D721Med (cell line): Measurements from ENCODE around the gene PPP1R26.
A peak's percentile ranks its signal among the peaks of the same experiment; 100 is the strongest.
"Not testable (repeated sequence)": the region's sequence is repeated elsewhere in the genome, so short reads cannot be mapped to it uniquely, and the experiment has no call there.

Experiments
- DNase-seq: peaks from one replicate; pipeline ENCODE4 v3.0.0; 2011; ENCODE audit warnings: low spot score; ENCODE audit not compliant: insufficient read length
- FAIRE-seq: peaks from 2 replicates; lab custom pipeline; 2011; peaks lifted over from hg19 to GRCh38; lab: Jason Lieb, UNC
- CTCF ChIP-seq: IDR thresholded peaks from 2 replicates; pipeline ENCODE4 v1.5.1; 2012; ENCODE audit warnings: mild to moderate bottlenecking, control low read depth; ENCODE audit not compliant: insufficient read depth; ENCODE audit errors: missing control alignments

Gene PPP1R26, protein sequence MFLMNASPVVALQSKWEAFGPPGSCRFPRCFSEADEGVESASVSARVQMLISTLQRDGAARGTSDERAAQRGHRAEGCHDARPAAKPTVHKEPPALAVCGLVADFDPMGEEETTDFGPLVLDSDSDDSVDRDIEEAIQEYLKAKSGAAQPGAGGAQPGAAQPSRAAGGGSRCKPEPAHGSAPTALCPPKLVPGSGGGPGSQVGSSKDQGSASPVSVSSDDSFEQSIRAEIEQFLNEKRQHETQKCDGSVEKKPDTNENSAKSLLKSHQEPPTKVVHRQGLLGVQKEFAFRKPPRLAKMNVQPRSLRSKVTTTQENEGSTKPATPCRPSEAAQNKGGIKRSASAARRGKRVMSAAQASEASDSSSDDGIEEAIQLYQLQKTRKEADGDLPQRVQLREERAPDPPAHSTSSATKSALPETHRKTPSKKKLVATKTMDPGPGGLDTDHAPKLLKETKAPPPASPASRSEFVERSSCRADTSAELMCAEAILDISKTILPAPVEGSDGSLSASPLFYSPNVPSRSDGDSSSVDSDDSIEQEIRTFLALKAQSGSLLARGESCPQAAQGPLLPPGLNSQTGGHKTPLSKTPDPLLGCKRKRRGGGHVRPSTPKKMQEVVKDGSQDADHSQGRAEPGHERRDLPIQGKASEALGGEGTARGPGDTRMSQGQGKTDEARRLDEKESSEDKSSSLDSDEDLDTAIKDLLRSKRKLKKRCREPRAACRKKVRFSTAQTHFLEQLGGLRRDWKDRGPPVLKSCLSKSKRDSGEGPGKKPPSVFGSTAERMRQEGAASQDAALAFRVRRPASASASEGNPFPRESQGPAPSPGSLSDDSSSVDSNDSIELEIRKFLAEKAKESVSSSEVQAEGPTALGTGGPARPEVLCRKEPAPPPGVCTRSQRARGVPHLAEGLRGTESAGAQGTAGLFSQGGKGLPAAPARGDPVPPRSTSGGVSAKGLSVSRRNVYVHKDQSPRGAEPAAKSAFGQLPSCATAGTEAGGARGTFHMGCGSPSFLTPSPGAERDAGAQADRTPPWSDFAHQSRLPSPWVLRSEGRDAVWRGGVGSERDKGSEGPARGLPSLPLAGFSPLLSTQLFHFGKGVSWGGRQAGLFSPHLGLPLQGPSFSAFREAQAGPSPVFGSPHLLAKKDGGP (N-terminal part only)

DNA sequence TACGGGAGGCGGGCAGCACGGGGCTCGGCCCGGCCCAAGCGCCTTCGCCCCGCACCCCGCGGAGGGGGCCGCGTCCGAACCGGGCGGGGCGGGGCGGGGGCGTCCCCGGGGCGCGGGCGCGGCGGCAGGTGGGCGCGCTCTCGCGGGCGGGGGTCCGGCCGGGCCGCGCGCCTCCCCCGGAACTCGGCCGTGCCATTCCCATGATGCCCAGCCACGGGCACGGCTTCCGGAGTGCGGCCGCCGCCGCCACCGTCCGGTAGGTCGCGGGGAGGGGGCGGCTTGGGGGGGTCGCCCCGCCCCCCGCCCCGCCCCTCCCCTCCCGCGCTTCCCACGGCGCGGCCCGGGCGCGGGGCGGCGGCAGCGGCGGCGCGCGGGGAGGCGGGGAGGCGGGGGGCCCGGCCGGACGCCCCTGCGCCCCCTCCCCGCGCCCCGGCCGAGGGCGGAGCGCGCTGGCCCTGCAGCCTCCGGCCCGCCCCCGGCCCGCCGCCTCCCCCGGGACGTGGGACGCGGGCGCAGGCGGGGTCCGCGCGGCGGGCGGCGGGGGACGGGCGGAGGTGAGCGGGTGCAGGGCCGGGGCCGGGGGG lies at the start of gene PPP1R26:
Gene PPP1R26 (plus strand): TSS at position 314 of the 584 bp plus-strand sequence. CDS start 4,729 bp downstream, outside the sequence.
- no peak for FAIRE-seq
- TF ChIP-seq CTCF, result no peak
- no peak for DNase-seq

- no peak for TF ChIP-seq CTCF
- no peak for FAIRE-seq
- no peak for DNase-seq
Measured at GRCh38 chr9:135437259-135437658, 42.3 kb upstream of the PPP1R26 start.

- FAIRE-seq, DNase-seq: not testable (repeated sequence)
Measured at GRCh38 chr9:135437696-135438095, 41.9 kb upstream of the PPP1R26 start.

- not testable (repeated sequence) for DNase-seq, FAIRE-seq
Measured at GRCh38 chr9:135438581-135439232, 40.9 kb upstream of the PPP1R26 start.

GRCh38 chr9:135439514-135439913 lies 40.1 kb upstream of the PPP1R26 start:
- not testable (repeated sequence) for DNase-seq, FAIRE-seq

DNA sequence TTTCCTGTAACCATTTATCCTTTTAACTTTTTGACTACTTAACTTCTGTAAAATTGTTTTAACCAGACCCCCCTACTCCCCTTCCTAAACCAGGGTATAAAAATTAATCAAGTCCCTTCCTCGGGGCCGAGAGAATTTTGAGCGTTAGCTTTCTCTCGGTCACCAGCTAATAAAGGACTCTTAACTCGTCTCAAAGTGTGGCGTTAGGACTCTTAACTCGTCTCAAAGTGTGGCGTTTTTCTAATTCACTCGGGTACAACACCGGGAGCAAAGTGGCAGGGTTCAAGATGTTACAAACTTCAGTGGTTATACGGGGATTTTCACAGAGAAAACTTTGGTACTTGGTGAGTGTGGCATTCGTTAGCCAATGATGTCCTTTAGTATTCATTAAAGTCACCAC lies 39.7 kb upstream of the PPP1R26 start:
- no peak for FAIRE-seq

GRCh38 chr9:135440620-135441019 lies 39.0 kb upstream of the PPP1R26 start:
- FAIRE-seq (no peak), DNase-seq (no peak)
- peak; percentile 40 for TF ChIP-seq CTCF

More for the DNA sequence above, 39.7 kb upstream of the PPP1R26 start:
- DNase-seq, result no peak
- no peak for TF ChIP-seq CTCF

DNA sequence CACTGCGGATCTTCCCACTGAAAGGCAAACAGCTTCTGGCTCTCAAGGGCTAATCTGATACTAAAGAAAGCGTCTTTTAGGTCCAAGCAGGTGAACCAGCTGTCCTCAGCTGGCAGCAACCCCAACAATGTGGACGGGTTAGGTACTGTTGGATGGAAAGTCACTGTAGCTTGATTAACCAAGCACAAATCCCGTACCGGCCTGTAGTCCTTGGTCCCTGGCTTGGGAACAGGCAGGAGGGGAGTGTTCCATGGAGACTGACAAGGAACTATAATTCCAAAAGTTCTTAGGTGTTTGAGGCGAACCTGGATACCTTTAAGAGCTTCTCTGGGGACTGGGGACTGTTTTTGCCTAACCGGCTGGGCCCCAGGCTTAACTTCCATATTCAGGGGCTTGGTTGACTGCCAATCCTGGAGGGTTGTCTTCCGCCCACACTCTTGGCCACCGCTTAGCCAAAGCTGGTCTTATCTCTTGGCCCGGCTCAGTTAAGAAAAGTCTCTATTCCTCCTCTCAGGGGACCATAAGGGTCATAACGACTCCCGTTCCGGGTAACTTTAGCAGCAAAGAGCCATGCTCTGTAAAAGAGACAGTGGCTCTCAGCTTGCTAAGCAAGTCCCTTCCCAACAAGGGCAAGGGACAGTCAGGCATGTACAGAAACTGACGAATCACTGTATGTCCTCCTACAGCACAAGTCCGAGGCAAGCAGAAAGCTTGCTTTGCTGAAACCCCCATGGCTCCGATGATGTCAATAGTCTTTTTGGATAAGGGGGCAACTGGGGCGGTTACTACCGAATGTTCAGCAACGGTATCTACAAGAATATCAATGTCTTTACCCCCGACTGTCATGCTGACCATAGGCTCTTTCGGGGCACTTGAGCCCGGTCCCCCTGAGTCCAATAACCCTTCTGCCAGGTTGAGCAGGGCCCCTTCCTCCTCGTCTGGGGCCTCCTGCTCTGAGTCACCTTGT lies 38.2 kb upstream of the PPP1R26 start:
- not testable (repeated sequence) for FAIRE-seq, DNase-seq
